ENCODE measurements around the gene CHID1.

The CHID1 gene

DNA sequence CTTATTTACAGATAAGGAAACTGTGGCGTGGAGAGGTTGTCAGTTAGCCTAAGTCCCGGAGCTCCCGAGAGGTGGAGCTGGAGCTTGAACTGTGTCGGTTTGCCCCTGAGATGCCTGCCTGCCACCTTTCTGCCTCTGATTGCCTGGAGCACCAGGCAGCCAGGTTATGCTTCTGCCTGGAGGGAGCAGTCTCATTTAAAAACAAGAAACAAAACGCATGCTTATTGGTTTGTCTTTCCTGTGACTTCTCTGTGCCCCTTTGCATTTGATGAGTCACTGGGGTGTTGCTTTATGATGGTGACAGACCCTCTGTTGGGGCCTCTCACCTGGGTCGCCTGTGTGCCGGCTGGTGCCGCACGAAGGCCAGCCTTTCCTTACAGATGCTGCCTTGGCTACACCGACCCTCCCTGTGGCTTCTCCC lies 27.2 kb upstream of the CHID1 start:
- POLR2A ChIA-PET: no interaction called here
- no peak for DNase-seq (ENCODE audit: extremely low spot score)
- no peak for TF ChIP-seq BHLHE40 (IDR thresholded peaks at IDR 0.05; ENCODE audit: borderline replicate concordance)
- TF ChIP-seq, protein P1, sequence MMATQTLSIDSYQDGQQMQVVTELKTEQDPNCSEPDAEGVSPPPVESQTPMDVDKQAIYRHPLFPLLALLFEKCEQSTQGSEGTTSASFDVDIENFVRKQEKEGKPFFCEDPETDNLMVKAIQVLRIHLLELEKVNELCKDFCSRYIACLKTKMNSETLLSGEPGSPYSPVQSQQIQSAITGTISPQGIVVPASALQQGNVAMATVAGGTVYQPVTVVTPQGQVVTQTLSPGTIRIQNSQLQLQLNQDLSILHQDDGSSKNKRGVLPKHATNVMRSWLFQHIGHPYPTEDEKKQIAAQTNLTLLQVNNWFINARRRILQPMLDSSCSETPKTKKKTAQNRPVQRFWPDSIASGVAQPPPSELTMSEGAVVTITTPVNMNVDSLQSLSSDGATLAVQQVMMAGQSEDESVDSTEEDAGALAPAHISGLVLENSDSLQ (IDR thresholded peaks at IDR 0.05): no peak
- CTCF ChIA-PET: no interaction called here

DNA sequence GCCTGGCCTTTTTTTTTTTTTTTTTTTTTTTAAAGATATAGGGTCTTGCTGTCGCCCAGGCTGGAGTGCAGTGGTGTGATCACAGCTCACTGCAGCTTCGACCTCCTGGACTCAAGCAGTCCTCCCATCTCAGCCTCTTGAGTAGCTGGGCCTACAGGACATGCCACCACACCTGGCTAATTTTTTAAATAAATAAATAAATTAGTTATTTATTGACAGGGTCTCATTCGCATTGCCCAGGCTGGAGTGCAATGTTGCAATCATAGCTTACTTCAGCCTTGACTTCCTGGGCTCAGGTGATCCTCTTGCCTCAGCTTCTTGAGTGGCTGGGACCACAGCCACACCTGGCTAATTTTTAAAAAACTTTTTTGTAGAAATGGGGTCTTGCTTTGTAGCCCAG lies 25.6 kb upstream of the CHID1 start:
- POLR2A ChIA-PET: no interaction called here
- TF ChIP-seq SP1 (IDR thresholded peaks at IDR 0.05) (no peak), FOXA1 (IDR thresholded peaks at IDR 0.05) (no peak), L3MBTL2 (conservative IDR thresholded peaks at IDR 0.05) (no peak), ZNF384 (IDR thresholded peaks at IDR 0.05) (no peak), TARDBP (IDR thresholded peaks at IDR 0.05) (no peak), CTBP1 (IDR thresholded peaks at IDR 0.05; ENCODE audit: borderline replicate concordance) (no peak), LEF1 (IDR thresholded peaks at IDR 0.05; ENCODE audit: borderline replicate concordance) (no peak)
- CTCF ChIA-PET: no interaction called here
- no peak for DNase-seq (ENCODE audit: extremely low spot score)

DNA sequence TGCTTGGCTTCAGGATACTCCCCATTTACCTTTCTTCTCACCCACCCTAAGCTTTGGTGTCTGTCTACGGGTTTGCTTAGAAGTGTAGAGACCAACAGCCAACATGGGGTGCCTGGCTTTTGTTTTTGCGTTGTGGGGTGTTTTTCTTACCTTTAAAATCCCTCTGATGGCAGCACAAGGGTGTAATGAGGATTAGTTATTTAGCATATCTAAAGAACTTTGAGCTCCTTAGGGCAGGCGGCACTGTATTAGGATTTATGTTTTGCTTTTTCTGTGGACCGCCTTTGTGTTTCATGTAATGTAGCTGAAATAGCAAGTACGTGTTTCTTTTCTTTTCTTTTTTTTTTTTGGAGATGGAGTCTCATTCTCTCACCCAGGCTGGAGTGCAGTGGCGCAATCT lies 23.9 kb upstream of the CHID1 start:
- no peak for DNase-seq (ENCODE audit: extremely low spot score)
- TF ChIP-seq ARNT (IDR thresholded peaks at IDR 0.05) (no peak), FOXM1 (IDR thresholded peaks at IDR 0.05; ENCODE audit: borderline replicate concordance) (no peak)
- ChIA-PET POLR2A (interaction anchor here (0.9 kb wide), 1 partner anchor 21 kb away, joined by 3 read pairs; no protein-coding TSS in a partner anchor), CTCF (interaction anchor here (0.7 kb wide), 1 partner anchor 1218 kb away, joined by 3 read pairs; no protein-coding TSS in a partner anchor)

DNA sequence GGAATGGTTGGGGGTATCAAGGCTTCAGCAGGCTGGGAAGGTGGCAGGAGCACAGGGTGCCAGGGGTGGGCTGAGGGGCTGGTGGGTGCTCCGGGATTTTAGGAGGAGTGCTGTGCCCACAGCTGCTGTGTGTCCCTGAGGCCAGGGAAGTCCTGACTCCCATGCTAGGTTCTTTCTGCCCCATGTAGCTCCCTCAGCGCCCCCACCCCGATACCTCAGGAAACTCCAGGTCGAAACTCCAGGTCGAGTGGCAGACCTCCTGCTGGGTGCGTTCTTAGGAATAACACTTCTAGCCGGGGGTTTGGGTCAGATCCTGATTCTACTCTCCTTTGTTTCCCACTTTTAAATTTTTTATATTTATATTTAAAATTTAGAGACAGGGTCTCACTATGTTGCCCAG lies 23.3 kb upstream of the CHID1 start:
- CTCF ChIA-PET: no interaction called here
- POLR2A ChIA-PET: no interaction called here
- TF ChIP-seq FOXK2 (IDR thresholded peaks at IDR 0.05): no peak
- TF ChIP-seq TARDBP (IDR thresholded peaks at IDR 0.05): no peak
- no peak for TF ChIP-seq FOXA1 (IDR thresholded peaks at IDR 0.05)
- no peak for TF ChIP-seq BHLHE40 (IDR thresholded peaks at IDR 0.05; ENCODE audit: borderline replicate concordance)
- TF ChIP-seq, protein P1 (IDR thresholded peaks at IDR 0.05): no peak
- TF ChIP-seq FOXM1 (IDR thresholded peaks at IDR 0.05; ENCODE audit: borderline replicate concordance): no peak
- no peak for TF ChIP-seq ZNF384 (IDR thresholded peaks at IDR 0.05)
- no peak for TF ChIP-seq SUZ12 (IDR thresholded peaks at IDR 0.05)
- no peak for TF ChIP-seq NFRKB (IDR thresholded peaks at IDR 0.05)
- no peak for TF ChIP-seq LEF1 (IDR thresholded peaks at IDR 0.05; ENCODE audit: borderline replicate concordance)
- no peak for TF ChIP-seq HDGF (IDR thresholded peaks at IDR 0.05; ENCODE audit: borderline replicate concordance)
- no peak for TF ChIP-seq SP1 (IDR thresholded peaks at IDR 0.05)
- no peak for TF ChIP-seq L3MBTL2 (conservative IDR thresholded peaks at IDR 0.05)
- DNase-seq (ENCODE audit: extremely low spot score): no peak

DNA sequence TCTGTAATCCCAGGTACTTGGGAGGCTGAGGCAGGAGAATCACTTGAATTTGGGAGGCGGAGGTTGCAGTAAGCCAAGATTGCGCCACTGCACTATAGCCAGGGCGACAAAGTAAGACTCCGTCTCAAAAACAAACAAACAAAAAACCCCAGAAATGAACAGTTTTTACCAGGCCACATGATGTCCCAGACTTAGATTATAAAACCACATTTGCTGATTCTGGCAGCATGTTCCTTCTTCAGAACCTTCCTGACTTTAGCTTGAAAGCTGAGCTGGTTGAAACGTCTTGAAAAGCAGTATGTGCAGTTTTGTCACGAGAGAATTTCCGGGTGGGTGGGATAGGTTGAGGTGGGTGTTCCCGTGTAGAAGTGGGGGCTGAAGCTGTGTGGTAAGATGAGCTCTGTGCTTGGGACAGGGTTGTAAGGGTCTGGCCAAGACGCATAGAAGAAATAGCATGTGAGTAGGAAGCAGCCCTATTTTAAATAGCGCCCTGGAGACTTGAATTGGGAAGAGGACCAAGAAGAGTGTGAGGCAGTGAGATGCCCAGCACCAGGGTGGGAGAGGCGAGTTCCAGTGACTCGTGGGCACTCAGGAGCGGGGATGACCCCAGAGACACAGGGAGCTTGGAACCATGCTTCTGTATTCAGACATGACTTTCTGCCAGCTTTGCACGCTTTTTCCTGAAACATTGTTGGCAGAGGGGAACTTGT lies 22.7 kb upstream of the CHID1 start:
- CTCF ChIA-PET: no interaction called here
- DNase-seq (ENCODE audit: extremely low spot score): no peak
- POLR2A ChIA-PET: no interaction called here
- TF ChIP-seq SP1 (IDR thresholded peaks at IDR 0.05) (no peak), HDGF (IDR thresholded peaks at IDR 0.05; ENCODE audit: borderline replicate concordance) (no peak), L3MBTL2 (conservative IDR thresholded peaks at IDR 0.05) (no peak)

DNA sequence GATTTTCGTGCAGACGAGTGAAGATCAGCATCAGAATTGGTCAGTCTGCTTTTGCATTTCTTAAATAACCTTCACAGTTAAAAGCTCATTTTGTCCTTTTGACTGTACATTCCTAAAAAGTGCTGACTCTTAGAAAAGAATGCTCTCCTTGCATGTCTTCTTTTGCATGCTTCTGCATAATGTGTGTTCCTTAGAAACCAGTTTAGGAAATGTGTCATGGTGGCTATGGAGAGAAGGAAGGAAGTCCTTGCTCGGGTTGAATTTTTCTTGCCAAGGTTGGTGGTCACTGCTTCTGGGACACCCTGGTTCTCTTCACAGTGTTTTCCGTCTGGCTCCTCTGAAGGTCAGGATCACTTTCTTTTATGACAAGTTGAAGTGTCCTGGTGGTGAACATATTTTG lies 21.8 kb upstream of the CHID1 start:
- TF ChIP-seq FOXA1 (IDR thresholded peaks at IDR 0.05) (no peak), HDGF (IDR thresholded peaks at IDR 0.05; ENCODE audit: borderline replicate concordance) (no peak), L3MBTL2 (conservative IDR thresholded peaks at IDR 0.05) (no peak), CTBP1 (IDR thresholded peaks at IDR 0.05; ENCODE audit: borderline replicate concordance) (no peak), TARDBP (IDR thresholded peaks at IDR 0.05) (no peak), ARNT (IDR thresholded peaks at IDR 0.05) (no peak), LEF1 (IDR thresholded peaks at IDR 0.05; ENCODE audit: borderline replicate concordance) (no peak), NFRKB (IDR thresholded peaks at IDR 0.05) (no peak), FOXK2 (IDR thresholded peaks at IDR 0.05) (no peak), ELF4 (IDR thresholded peaks at IDR 0.05) (no peak), FOXM1 (IDR thresholded peaks at IDR 0.05; ENCODE audit: borderline replicate concordance) (no peak), ZNF384 (IDR thresholded peaks at IDR 0.05) (no peak), BHLHE40 (IDR thresholded peaks at IDR 0.05; ENCODE audit: borderline replicate concordance) (no peak)
- TF ChIP-seq, protein P1 (IDR thresholded peaks at IDR 0.05): no peak
- ChIA-PET CTCF (no interaction called here), POLR2A (no interaction called here)
- DNase-seq (ENCODE audit: extremely low spot score): no peak

DNA sequence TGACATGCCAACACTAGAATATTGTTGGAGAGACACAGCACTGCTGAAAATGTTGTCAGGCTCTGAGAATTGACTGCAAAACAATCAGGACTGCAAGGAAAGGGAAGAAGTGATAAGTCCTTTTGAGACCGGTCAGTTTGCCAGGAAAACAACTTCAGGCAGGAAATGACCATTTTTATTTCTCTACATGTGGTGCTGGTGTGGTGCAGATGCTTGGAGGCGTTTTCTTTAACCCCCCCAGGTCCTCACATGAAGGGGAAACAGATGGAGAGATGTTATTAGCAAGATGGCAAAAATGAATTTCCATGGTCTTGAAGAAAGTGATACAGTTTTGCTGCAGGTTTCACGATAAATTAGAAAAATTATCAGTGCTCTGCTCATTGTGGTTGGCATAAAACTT lies 20.8 kb upstream of the CHID1 start:
- DNase-seq (ENCODE audit: extremely low spot score): no peak
- TF ChIP-seq FOXK2 (IDR thresholded peaks at IDR 0.05): no peak
- TF ChIP-seq LEF1 (IDR thresholded peaks at IDR 0.05; ENCODE audit: borderline replicate concordance): no peak
- no peak for TF ChIP-seq L3MBTL2 (conservative IDR thresholded peaks at IDR 0.05)
- TF ChIP-seq FOXM1 (IDR thresholded peaks at IDR 0.05; ENCODE audit: borderline replicate concordance): no peak
- no peak for TF ChIP-seq TARDBP (IDR thresholded peaks at IDR 0.05)
- TF ChIP-seq FOXA1 (IDR thresholded peaks at IDR 0.05): no peak
- no peak for TF ChIP-seq SUZ12 (IDR thresholded peaks at IDR 0.05)
- no peak for TF ChIP-seq CTBP1 (IDR thresholded peaks at IDR 0.05; ENCODE audit: borderline replicate concordance)
- TF ChIP-seq HDGF (IDR thresholded peaks at IDR 0.05; ENCODE audit: borderline replicate concordance): no peak
- TF ChIP-seq BHLHE40 (IDR thresholded peaks at IDR 0.05; ENCODE audit: borderline replicate concordance): no peak
- no peak for TF ChIP-seq SP1 (IDR thresholded peaks at IDR 0.05)
- TF ChIP-seq ARNT (IDR thresholded peaks at IDR 0.05): no peak
- TF ChIP-seq, protein P1 (IDR thresholded peaks at IDR 0.05): no peak
- TF ChIP-seq ELF4 (IDR thresholded peaks at IDR 0.05): no peak
- no peak for TF ChIP-seq ZNF384 (IDR thresholded peaks at IDR 0.05)
- no peak for TF ChIP-seq NFRKB (IDR thresholded peaks at IDR 0.05)
- ChIA-PET POLR2A (no interaction called here), CTCF (no interaction called here)

Measured in HEK293T (cell line).